ENCODE results near the gene SFSWAP.

GRCh38 chr12:131733874-131734273 is 23.0 kb downstream of the SFSWAP start:
- TF ChIP-seq, protein P1, sequence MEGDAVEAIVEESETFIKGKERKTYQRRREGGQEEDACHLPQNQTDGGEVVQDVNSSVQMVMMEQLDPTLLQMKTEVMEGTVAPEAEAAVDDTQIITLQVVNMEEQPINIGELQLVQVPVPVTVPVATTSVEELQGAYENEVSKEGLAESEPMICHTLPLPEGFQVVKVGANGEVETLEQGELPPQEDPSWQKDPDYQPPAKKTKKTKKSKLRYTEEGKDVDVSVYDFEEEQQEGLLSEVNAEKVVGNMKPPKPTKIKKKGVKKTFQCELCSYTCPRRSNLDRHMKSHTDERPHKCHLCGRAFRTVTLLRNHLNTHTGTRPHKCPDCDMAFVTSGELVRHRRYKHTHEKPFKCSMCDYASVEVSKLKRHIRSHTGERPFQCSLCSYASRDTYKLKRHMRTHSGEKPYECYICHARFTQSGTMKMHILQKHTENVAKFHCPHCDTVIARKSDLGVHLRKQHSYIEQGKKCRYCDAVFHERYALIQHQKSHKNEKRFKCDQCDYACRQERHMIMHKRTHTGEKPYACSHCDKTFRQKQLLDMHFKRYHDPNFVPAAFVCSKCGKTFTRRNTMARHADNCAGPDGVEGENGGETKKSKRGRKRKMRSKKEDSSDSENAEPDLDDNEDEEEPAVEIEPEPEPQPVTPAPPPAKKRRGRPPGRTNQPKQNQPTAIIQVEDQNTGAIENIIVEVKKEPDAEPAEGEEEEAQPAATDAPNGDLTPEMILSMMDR (IDR thresholded peaks at IDR 0.05; ENCODE audit: low read depth, low read length, poor library complexity, severe bottlenecking), result no peak
- TF ChIP-seq EZH2phosphoT487 (IDR thresholded peaks at IDR 0.05; ENCODE audit: borderline replicate concordance, low read length), result no peak
